GM23248 (cell line): ENCODE measurements around the gene VILL.

ENCODE experiments used
- EZH2 ChIP-seq: fragments of 200-600 bp; sonication (generic); IDR thresholded peaks from 2 replicates; pipeline ENCODE4 v1.6.1; 2018; ENCODE audit warnings: antibody characterized with exemption, mild to moderate bottlenecking; ENCODE audit not compliant: insufficient read depth, poor library complexity, severe bottlenecking
- EZH2phosphoT487 ChIP-seq: fragments of 200-600 bp; sonication (generic); IDR thresholded peaks from 2 replicates; pipeline ENCODE4 v1.6.1; 2018; ENCODE audit warnings: antibody characterized with exemption, moderate library complexity, mild to moderate bottlenecking, low read depth; ENCODE audit not compliant: insufficient read depth

DNA sequence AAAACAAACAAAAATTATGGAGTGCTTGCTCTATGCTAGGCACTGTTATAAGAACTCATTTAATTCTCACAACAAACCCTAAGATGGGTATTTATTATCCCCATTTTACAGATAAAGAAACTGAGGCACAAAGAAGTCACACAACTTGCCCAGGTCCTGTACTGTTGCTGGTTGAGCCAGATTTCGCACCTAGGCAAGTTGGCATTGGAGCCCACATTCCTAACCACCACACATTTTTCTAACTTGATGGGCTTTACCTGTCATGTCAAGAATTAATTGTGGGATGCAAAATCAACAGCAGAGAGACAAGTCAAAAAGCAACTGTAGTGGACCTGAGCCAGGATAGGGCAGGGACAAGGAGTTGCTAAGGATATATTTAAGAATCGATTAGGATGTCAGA is 47.9 kb upstream of the VILL start:
- TF ChIP-seq EZH2, result no peak
- no peak for TF ChIP-seq EZH2phosphoT487
